Purkinje cell (primary cell): ENCODE data around the gene KLK11. TPM values are rescaled to one million over a fixed set of nuclear protein-coding genes. Genes with fewer than 3 reads are reported as not detected.

Experiments used
- polyA plus RNA-seq: library from polyadenylated mRNA; unstranded; fragments of >200 nt; fragmentation: Nextera tagmentation; gene quantifications from 2 replicates; pipeline ENCODE4 v1.2.1, GENCODE V29; 2014

Gene KLK11
- polyA plus RNA-seq, result not detected in 2 replicates

GRCh38 chr19:51026554-51026831, at the start of gene KLK11:
Gene KLK11 (minus strand): TSS chr19:51026616. CDS start chr19:51025631, 985 bp downstream.

GRCh38 chr19:51064534-51065220, 38.3 kb upstream of the KLK11 start, which contains the start of gene KLK13:
Gene KLK13 (minus strand): TSS chr19:51065092. CDS start chr19:51065067, 25 bp downstream.

GRCh38 chr19:51034704-51035103, 8.3 kb upstream of the KLK11 start, which contains the start of gene KLK12:
Gene KLK12 (minus strand): TSS chr19:51035002. CDS start chr19:51034621, 381 bp downstream.

GRCh38 chr19:51019544-51019925, 6.9 kb downstream of the KLK11 start, which contains the start of gene KLK10:
Gene KLK10 (minus strand): TSS chr19:51019709. CDS start chr19:51019130, 579 bp downstream.

GRCh38 chr19:51001515-51001914, 24.9 kb downstream of the KLK11 start, which contains the start of gene KLK8:
Gene KLK8 (minus strand): TSS chr19:51001604. CDS start chr19:51001167, 437 bp downstream.

GRCh38 chr19:50983625-50984292, 42.7 kb downstream of the KLK11 start, which contains the start of gene KLK7:
Gene KLK7 (minus strand): TSS chr19:50983917. CDS start chr19:50982399, 1,518 bp downstream.

Other genes starting within 250 kb of the KLK11 start
- gene ACP4, start 236.2 kb downstream of the KLK11 start, polyA plus RNA-seq, result not detected in 2 replicates
- gene KLK1, start 202.8 kb downstream of the KLK11 start, polyA plus RNA-seq, result not detected in 2 replicates
- gene KLK15, start 193.0 kb downstream of the KLK11 start, polyA plus RNA-seq, result not detected in 2 replicates
- not detected in 2 replicates for gene KLK3, start 171.7 kb downstream of the KLK11 start, polyA plus RNA-seq
- 0.20 TPM in 1 of 2 replicates, not detected in the other for gene KLK2, start 153.2 kb downstream of the KLK11 start, polyA plus RNA-seq
- not detected in 2 replicates for gene KLK4, start 115.2 kb downstream of the KLK11 start, polyA plus RNA-seq
- gene KLK5, start 73.6 kb downstream of the KLK11 start, polyA plus RNA-seq, result 5.6 TPM in 1 of 2 replicates, not detected in the other
- gene KLK6, start 57.0 kb downstream of the KLK11 start, polyA plus RNA-seq, result 2.6 and 2.8 TPM in 2 replicates
- 14.9 and 18.1 TPM in 2 replicates for gene KLK7, start 42.7 kb downstream of the KLK11 start, polyA plus RNA-seq
- 194 and 292 TPM in 2 replicates for gene KLK8, start 25.0 kb downstream of the KLK11 start, polyA plus RNA-seq
- 0.16 and 3.9 TPM in 2 replicates for gene KLK10, start 6.9 kb downstream of the KLK11 start, polyA plus RNA-seq
- not detected in 2 replicates for gene KLK12, start 8.4 kb upstream of the KLK11 start, polyA plus RNA-seq
- gene KLK13, start 38.5 kb upstream of the KLK11 start, polyA plus RNA-seq, result not detected in 2 replicates
- not detected in 2 replicates for gene KLK14, start 56.3 kb upstream of the KLK11 start, polyA plus RNA-seq
- not detected in 2 replicates for gene CTU1, start 81.8 kb upstream of the KLK11 start, polyA plus RNA-seq
- gene SIGLEC9, start 98.3 kb upstream of the KLK11 start, polyA plus RNA-seq, result not detected in 2 replicates
- gene SIGLEC7, start 115.7 kb upstream of the KLK11 start, polyA plus RNA-seq, result not detected in 2 replicates
- gene CD33, start 198.5 kb upstream of the KLK11 start, polyA plus RNA-seq, result not detected in 2 replicates
- not detected in 2 replicates for gene SIGLECL1, start 224.5 kb upstream of the KLK11 start, polyA plus RNA-seq